GM10266 (cell line): ENCODE data around the gene ADORA2B.

ENCODE experiments used
- DNase-seq: peaks from one replicate; pipeline ENCODE4 v3.0.0; 2012; ENCODE audit errors: extremely low spot score
- CTCF ChIP-seq: IDR thresholded peaks from 2 replicates; pipeline ENCODE4 v1.5.1; 2012; ENCODE audit warnings: mild to moderate bottlenecking, low read depth; ENCODE audit not compliant: control insufficient read depth, insufficient read depth; ENCODE audit errors: missing control alignments

Gene ADORA2B

DNA sequence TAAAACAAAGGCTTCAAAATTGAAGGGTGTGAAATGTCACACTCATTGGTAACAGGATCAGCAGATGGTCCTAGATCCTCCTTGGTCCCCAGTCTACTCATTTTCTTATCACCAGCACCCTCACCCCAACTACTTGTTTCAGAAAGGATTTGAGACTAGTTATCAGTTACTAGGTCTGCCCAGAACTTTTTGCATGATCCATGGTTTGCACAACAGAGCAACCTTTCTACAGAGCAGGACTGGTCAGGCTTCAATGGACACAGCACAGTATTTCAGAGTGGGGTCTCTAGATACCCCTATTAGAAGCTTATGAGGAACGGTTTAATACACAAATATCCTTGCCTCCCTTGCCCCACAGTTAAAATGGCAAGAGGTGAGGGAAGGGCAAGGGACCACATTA lies 80.3 kb downstream of the ADORA2B start:
- TF ChIP-seq CTCF, result no peak

More for the DNA sequence above, 80.3 kb downstream of the ADORA2B start:
- no peak for DNase-seq
